ENCODE measurements around the gene RET. TPM values are rescaled to one million over a fixed set of nuclear protein-coding genes. Genes with fewer than 3 reads are reported as not detected.
"Not testable (repeated sequence)": the region's sequence is repeated elsewhere in the genome, so short reads cannot be mapped to it uniquely, and the experiment has no call there.

The RET gene
- total RNA-seq, 1 experiment from 2014 or later: under 0.01 TPM

GRCh38 chr10:43077421-43078171 lies 727 bp downstream of the RET start:
- DNase-seq (ENCODE audit: low read depth): no peak

DNA sequence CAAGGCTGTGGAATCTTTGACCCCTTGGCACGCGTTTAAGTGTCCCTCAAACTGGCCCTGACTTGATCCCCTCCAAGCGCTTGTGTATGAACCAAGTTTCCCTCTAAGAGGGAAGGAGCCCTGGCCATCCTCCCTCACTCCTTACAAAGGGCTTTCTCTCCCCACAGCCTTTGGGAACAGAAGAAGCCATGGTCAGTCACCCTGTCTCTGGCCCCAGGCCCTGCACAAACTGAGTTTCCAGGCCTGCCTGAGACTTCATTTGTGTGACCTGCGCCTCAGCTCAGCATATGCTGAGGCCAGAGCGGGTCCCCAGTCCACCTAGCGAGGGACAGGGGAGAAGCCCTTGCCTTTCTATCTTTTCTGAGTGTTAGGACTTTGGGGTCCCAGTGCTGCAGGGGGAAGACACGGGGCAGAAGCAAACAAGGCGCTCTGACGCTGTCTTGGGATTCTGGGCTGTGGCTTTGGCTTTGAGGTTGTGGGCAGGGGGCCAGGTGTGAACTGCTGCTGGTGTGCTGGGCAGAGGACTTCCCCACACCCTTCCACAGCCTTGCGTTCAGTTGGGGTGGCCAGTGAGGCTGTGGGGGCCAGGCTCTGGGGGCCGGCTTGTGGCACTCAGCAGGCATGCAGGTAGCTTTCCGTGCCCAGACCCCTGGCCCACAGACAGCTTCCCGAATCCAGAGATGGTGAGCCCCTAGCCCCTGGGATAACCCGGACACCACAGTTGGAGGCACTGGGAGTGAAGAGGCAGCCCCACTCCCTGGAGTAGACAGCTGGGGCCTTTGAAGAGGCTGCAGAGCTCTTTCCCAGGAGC lies 1.5 kb downstream of the RET start:
- DNase-seq (ENCODE audit: low read depth): no peak

DNA sequence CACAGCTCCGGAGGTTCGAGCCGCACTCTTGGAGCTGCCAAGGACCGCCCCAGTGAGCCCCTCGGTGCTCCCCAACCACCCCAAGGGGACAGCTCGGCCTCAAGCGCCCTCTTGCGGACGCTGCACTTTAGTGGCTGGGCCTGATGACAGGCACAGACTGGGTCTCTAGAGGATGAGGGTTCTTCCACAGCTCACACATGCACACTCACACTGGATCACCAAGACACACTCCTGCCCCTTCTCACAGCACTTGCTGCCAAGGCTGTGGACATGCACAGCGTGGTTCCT lies 2.1 kb downstream of the RET start:
- DNase-seq (ENCODE audit: low read depth): no peak

- DNase-seq (ENCODE audit: low read depth): no peak
These were observed 3.0 kb downstream of the RET start for GRCh38 chr10:43079856-43080255.

- DNase-seq (ENCODE audit: low read depth): no peak
These were observed 5.2 kb downstream of the RET start for GRCh38 chr10:43082087-43082486.

GRCh38 chr10:43082746-43083145 lies 5.9 kb downstream of the RET start:
- DNase-seq (ENCODE audit: low read depth): no peak

DNA sequence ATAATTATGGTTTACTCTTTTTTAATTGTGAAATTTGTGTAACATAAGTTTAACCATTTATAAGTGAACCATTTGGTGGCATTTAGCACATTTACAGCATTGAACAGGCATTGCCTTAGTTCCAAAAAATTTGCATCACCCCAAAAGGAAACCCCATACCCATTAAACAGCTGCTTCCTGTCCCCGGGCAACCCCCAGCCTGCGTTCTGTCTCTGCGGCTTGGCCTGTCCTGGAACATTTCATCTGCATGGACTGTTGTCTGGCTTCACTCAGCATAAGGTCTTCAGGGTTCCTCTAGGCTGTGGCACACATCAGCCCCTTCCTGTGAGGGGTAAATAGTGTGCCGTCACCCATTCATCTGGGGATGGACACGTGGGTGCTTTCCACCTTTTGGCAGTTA lies 6.9 kb downstream of the RET start:
- DNase-seq (ENCODE audit: low read depth): no peak

DNA sequence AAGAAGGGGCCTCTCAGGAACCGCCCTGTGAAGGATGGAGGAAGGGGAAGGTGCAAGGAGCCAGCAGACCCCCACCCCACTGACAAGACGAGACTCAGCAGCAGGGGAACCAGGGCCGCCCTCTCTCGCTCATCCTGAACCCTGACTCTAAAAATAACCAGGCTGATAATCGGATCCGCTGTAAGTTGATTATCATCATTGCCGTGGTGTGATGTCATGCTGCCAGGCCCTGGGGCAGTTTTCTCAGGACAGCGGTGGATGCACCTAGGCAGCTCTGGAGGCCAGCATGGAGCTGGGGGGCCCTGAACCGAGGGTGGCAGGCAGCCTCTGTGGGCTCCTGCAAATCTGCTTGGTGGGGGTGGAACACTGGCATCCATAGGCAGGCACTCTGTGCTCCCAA lies 7.9 kb downstream of the RET start:
- no peak for DNase-seq (ENCODE audit: low read depth)

- no peak for DNase-seq (ENCODE audit: low read depth)
These were observed 9.6 kb downstream of the RET start for GRCh38 chr10:43086321-43086942.

DNA sequence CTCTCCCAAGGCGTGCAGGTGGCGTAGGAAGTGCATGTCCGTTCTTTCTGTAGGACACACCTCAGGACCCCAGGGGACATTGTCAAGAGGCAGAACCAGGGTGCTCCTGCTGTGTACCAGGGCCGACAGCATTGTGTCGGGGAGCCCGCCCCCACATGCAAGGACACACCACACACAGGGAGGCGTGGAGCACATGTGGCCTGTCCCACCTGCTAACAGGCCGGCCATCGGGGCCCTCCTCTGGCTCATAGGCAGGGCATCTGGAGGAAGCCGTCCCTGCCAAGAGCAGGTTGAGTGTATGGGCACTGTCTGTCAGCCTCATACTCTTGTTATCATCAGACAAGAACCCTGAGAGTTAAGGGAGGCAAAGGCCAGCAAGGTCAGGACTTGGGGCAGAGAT lies 12.7 kb downstream of the RET start:
- no peak for DNase-seq (ENCODE audit: low read depth)

DNA sequence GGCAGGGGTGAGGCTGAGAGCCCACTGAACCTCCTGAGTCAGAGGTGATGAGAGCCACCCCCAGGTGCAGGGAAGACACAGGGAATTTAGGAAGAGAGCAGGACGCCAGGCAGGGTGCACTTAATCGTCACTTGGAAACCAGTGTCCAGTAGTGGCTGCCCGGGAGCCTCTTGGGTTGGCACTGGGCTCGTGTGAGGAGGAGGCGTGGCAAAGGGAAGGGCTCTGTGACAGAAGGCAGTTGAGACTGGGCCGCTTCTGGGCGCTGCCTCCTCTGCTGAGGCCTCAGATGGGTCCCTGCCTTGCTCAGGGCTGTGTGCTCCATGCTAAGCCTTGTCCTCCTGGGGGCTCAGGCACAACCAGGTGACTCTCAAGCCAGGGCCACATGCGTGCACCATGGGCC lies 13.3 kb downstream of the RET start:
- no peak for DNase-seq (ENCODE audit: low read depth)

DNA sequence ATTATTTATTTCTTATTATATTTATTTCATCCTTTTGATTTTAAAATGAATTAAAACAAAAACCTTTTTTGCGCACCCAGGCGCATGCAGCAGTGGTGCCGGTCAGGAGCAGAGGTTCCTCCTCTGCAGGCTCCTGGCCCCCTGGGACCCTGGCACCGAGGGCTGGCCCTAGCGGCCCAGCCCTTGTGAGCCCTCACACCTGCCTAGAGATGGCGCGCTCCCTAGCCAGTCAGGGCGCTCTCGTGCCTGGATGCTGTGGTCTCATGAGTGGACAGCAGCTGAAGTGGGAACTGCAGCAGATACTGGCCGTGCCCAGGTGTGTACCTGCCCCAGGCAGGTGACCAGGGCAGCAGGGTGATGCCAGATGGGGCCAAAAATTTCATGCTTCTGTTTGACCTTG lies 13.8 kb downstream of the RET start:
- DNase-seq (ENCODE audit: low read depth): no peak

GRCh38 chr10:43091846-43092245 lies 15.0 kb downstream of the RET start:
- no peak for DNase-seq (ENCODE audit: low read depth)

DNA sequence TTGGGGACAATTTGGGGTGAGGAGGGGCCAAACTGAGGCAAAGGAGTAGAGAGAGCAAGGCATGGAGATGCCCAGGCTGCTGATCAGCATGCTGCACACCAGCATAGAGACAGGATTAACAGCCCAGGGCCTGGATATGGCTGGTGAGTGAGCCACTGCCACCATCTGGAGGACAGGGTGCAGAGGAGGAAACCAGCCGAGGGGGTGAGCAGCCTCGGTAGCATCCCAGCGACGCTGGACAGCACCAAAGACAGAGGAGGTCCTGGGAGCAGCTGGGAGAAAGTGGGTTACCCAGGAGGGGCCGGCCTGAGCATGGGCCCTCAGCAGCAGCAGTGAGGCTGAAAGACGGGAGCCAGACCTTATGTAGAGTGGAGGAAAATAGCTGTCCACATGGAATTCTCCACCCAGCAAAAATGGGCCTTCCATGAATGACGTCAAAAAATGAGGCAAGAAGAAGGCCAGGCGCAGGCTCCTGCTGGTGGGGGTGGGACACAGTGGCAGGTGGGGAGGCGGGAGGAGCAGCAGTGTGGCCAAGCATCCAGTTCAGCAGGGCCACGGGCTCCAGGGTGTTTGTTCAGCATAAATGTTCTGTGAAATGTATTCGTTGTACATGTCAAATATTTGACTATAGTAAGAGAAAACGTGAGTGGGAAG lies 16.7 kb downstream of the RET start:
- DNase-seq (ENCODE audit: low read depth): no peak

- no peak for DNase-seq (ENCODE audit: low read depth)
These were observed 17.2 kb downstream of the RET start for GRCh38 chr10:43094085-43094484.

- DNase-seq (ENCODE audit: low read depth): not testable (repeated sequence)
These were observed 22.5 kb downstream of the RET start for GRCh38 chr10:43099339-43099738.

DNA sequence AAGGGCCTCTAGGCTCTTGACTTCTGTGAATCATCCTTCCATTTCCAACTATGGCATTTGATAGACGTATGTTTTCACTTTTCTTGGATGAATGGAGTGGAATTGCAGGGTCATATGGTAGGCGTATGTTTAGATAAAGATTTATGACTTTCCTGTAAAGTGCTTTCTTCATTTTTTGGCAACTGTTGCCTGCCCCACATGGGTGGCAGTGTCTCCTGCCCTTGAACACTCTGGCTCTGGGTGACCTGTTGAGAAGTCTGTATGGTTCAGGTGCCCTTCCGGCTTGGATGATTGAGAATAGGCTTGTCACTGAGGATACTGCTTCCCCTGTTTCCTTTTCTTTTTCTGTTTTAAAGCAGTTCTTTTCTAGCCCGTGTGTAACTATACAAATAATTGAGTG lies 23.1 kb downstream of the RET start:
- no peak for DNase-seq (ENCODE audit: low read depth)

- DNase-seq (ENCODE audit: low read depth): no peak
These were observed 23.5 kb downstream of the RET start for GRCh38 chr10:43100366-43100765.

DNA sequence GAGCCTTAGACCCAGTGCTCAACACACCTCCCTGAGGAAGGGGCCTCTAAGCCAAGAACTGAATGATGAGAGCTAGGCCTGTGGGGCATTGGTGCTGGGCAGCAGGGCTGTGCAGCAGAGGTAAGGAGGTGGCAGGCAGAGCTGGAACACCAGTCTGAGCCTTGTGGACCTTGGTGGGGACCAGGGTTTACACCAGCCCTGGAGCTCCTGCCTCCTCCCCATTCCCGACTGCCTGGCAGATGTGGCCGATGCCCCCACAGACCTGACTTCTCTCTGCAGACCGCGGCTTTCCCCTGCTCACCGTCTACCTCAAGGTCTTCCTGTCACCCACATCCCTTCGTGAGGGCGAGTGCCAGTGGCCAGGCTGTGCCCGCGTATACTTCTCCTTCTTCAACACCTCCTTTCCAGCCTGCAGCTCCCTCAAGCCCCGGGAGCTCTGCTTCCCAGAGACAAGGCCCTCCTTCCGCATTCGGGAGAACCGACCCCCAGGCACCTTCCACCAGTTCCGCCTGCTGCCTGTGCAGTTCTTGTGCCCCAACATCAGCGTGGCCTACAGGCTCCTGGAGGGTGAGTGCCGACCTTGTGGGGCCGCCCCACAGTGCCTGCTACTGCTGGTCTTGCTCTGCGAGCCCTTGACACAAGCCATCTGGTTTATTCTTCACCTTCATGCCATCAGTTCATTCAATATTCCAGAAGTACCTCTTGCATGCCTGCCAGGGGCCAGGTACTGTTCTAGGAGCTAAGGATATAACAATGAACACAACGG lies 25.4 kb downstream of the RET start:
- no peak for DNase-seq (ENCODE audit: low read depth)

- DNase-seq (ENCODE audit: low read depth): peak; percentile 74
These were observed 28.5 kb downstream of the RET start for GRCh38 chr10:43105102-43105955.

DNA sequence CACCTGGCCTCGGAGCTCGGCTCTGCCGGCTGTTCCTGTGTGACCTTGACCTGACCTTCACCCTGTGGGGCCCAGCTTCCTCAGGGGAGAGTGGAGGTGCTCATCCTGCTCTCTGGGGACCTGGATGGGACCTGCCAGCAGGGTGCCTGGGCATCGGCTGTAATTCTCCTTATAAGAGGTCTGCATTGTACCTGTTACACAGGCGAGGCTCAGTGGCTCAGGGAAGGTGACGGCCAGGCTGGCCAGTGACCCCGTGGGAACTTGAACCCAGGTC lies 29.0 kb downstream of the RET start:
- no peak for DNase-seq (ENCODE audit: low read depth)
